NAMALWA (cell line): Measurements from ENCODE around the gene MYH16.
"Not testable (repeated sequence)": the region's sequence is repeated elsewhere in the genome, so short reads cannot be mapped to it uniquely, and the experiment has no call there.

Experiments used
- DNase-seq: peaks from one replicate; pipeline ENCODE4 v3.0.0-alpha.2; 2015; ENCODE audit warnings: low spot score

Gene MYH16

DNA sequence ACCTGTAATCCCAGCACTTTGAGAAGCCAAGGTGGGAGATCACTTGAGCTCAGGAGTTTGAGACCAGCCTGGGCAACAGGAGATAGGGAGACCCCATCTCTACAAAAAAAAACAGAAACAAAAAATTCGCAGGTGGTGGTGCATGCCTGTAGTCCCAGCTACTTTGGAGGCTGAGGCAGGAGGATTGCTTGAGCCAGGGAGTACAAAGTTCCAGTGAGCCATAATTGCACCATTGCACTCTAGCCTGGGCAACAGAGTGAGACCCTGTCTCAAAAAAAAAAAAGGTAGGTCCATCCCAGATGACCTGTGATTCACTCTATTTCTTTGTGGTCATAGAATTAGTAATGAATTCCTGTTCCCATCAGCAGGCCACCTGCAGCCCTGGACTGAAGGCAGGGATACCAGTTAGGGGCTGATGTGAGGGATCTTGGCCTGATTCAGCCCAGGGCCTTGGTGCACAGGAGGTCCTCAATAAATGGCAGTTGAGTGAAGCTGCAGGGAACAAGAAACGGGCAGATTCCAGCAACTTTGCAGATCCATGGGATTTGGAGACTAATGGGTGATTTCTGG lies at the start of gene MYH16:
Gene MYH16 (plus strand): TSS at position 364 of the 570 bp plus-strand sequence.
- no peak for DNase-seq

DNA sequence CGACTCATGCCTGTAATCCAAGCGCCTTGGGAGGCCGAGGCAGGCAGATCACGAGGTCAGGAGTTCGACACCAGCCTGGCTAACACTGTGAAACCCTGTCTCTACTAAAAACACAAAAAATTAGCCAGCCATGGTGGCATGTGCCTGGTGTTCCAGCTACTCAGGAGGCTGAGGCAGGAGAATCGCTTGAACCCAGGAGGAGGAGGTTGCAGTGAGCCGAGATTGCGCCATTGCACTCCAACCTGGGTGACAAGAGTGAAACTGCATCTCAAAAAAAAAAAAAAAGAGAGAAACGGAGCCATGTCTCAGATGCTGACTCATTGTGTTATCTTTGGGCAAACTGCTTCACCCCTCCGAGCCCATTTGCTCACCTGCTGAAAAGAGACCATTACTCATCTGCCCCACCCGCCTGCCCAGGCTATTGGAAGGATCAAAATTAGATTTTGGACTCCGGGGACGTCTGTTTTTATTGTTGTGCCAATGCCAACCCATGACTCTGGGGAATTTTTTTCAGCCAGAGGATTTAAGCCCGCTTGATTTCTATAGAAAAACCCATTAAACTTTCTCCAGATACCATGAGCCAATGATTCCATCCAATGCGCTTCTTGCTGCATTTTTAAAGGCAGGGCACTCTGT lies 48.3 kb upstream of the MYH16 start:
- not testable (repeated sequence) for DNase-seq

DNA sequence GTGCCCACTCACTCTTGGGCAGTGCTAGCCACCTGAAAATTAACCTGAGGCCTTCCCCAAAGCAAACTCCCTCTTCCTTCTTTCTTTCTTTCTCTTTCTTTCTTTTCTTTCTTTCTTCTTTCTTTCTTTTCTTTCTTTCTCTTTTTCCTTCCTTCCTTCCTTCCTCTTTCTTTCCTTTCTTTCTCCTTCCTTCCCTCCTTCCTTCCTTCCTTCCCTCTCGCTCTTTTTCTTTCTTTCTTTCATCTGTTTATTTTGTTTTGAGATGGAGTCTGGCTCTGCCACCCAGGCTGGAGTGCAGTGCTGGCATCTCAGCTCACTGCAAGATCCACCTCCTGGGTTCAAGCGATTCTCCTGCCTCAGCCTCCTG lies 47.8 kb upstream of the MYH16 start:
- no peak for DNase-seq

DNA sequence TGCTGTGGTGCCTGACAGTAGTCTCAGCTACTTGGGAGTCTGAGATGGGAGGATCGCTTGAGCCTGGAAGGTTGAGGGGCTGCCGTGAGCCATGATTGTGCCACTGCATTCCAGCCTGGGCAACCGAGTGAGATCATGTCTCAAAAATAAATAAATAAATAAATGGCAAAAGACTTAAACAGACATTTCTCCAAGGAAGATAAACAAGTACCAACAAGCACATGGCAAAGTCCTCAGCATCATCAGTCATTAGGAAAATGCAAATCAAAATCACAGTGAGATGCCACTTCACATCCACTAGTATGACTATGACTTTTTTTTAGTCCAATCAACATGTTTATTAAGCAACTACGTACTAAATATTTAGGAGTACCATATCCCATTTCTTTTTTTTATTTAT lies 43.4 kb upstream of the MYH16 start:
- DNase-seq, result no peak

DNA sequence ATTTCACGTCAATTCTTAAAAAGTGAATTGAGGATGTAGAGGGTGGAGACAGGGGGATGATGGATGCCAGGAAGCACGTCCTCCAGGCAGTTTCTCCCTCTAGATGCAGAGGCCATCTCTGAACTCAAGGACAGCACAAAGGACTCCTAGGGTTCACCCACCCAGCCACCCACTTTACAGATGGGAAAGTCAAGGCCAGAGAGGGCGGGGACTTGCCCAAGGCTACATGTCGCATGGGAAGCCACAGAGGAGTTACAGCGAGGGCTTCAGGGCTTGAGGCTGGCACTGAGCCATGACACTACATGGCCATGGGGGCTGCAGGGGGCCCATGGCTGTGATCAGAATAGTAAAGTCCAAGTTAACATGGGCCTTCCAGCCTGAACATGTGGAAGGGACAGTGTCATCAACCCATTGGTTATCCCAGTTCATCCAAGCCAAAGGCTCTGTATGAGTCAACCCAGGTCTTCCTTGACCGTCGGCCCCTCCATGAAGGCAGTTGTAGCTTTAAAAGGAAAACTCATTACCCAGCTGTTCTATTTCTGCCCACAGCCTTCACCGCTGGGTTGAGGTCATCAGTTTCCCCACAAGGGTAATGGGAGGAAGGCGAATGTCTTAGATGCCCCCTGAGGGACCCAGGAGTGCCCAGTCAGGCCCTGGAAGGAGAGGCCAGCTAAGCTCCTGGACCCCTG lies 40.4 kb upstream of the MYH16 start:
- DNase-seq, result no peak

DNA sequence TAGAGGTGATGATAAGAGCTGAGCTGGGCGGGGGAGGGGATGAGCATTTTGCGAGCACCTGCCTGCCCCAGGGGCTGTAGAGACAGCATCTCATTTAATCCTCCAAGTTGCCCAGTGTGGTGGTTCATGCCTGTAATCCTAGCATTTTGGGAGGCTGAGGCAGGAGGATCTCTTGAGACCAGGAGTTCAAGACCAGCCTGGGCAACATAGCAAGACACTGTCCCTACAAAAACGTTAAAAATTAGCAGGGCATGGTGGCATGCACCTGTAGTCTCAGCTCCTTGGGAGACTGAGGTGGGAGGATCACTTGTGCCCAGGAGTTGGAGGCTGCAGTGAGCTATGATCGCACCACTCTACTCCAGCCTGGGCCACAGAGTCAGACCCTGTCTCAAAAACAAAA lies 39.7 kb upstream of the MYH16 start:
- DNase-seq, result not testable (repeated sequence)

DNA sequence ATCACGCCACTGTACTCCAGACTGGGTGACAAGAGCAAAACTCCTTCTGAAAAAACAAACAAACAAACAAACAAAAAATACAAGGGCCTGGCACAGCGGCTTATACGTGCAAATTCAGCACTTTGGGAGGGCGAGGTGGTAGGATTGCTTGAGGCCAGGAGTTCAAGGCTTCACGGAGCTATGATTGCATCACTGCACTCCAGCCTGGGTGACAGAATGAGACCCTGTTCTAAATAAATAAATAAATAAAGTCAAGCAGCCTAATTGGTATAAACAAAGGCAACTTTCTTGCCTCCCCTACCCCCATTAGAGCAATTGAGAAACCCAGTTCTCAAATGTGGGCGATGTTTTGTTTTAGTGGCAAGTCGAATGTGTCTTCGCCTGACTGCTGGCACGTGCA lies 38.5 kb upstream of the MYH16 start:
- no peak for DNase-seq

DNA sequence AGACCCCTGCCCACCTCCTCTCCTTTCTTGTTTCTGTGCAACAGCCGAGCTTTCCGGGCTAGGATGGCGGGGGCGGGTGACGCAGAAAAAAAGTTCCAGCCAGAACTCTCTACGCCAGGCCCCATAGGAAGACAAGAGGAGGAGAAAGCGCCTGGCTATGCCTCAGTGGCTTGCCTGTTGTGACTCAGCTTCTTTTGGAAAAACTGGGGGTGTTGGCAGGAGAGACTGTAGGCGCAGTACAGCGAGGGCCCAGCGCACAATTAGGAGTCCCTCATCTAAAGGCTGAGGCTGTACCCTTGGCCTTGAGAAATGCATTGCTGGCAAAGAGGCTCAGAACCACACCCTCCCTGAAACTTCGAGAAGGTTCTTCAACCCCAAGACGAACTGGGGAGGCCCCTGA lies 36.7 kb upstream of the MYH16 start:
- no peak for DNase-seq

DNA sequence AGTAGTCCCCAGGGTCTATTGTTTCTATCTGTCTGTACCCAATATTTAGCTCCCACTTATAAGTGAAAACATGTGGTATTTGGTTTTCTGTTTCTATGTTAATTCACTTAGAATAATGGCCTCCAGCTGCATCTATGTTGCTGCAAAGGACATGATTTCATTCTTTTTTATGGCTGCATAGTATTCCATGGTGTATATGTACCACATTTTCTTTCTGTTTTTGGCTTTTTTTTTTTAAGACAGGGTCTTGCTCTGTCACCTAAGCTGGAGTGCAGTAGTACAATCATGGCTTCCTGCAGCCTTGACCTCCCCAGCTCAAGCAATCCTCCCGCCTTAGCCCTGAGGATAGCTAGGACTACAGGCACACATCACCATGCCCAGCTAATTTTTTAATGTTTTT lies 34.8 kb upstream of the MYH16 start:
- not testable (repeated sequence) for DNase-seq

DNA sequence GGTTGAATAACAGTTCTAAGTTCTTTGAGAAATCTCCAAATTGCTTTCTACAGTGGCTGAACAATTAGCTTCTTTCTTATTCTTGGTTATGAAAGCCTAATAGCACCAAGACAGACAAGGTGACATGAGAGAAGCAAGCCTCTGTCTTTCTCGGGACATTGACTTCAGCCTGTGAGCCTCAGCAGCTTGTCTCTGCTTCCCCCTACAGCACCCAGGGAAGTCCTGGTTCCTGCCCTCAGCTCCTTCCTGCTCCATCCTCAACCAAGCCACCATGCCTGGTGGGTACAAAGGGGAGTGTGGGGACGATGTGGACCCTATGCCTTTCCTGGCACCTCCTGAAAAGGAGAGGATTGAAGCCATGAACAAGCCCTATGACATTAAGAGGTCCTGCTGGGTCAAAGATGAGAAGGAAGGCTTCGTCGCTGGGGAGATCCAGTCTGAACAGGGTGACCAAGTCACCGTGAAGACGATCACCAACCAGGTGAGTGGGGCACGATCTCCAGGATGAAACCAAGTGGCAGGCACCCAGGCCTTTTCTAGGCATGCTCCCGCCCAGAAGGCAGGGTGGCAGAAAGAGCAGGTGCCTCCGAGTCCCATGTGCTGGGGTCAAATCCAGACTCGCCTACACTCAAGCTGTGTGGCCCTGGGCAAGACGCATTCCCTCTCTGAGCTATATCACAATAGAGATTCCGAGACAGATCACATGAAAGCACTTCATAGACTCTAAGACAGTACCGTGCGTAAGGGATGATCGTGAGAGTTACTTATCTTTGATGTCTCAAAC lies 33.9 kb upstream of the MYH16 start:
- DNase-seq, result no peak

DNA sequence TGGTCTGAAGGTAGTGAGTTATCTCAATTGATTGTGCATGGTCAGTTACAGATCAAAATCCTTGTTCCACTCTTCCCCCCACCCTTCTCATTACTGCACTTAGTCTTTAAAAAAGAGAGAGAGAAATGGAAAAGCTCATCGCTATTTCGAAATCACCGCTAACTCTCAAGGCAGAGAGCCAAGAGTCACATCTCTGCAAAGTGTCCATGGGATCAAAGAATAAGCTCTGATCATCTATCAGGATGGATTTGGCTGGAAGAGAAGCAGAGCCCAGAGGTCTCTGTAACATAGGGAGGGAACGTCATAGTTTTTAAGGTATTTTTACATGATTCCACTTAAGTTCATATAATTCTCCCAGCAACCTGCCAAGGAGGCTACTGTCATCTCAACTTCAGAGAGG lies 30.0 kb upstream of the MYH16 start:
- no peak for DNase-seq

DNA sequence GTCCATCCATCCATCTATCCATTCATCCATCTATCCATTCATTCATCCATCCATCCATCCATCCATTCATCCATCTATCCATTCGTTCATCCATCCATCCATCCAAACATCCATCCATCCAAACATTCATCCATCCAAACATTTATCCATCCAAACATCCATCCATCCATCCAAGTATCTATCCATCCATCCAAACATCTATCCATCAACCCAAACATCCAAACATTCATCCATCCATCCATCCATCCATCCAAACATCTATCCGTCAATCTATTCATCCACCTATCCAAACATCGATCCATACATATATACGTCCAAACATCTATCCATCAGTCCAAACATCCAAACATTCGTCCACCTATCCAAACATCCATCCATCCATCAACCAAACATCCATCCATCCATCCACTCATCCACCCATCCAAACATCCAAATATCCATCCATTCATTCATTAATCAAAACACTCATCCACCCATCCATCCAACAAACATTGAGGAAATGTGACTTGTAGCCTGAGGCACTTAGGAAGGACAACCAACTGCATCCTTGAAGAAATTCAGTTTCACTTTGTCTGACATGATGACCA lies 28.8 kb upstream of the MYH16 start:
- no peak for DNase-seq

DNA sequence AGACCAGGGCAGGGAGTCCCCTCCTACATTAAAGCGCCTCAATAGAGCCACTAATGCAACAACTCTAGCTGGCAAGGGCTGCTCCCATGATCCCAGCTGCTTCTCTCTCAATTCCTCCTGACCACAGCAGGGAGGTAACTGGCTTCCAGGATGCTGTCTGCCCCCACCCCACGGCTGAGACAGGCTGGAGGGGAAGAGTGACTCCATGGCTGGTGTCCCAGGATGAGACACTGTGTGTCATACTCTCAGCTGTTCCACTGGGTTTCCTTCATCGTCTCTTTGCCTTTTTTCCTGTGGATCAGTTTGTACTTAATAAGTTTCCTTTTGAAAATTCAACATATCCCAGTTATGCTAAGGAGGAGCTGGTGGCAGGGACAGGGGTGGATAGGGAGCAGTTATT lies 27.7 kb upstream of the MYH16 start:
- DNase-seq, result no peak

DNA sequence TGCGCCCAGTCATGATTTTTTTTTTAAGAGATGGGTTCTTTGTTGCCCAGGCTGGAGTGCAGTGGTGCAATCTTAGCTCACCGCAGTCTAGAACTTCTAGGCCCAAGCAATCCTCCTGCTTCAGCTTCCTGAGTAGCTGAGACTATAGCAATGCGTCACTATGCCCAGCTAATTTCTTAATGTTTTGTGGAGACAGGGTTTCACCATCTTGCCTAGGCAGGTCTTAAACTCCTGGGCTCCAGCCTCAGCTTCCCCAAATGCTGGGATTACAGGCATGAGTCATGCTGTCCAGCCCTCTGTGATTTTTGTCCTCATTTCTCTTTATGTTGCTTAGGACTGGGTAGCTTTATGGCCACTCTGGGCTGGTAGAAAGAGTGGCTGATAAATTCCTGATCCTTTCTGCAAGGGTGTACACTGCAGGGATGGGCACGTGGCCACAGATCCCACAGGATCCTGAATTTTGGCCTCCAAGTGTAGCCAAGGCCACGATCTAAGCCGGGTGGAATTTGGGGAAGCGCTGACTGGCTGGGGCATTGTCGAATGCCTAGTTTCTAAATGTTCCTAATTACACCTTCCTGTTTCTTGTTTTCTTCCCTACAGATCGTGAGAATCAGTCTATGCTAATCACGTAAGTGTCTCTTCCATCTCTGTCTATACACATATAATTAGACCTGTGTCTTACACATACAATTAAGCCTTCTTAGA lies 24.1 kb upstream of the MYH16 start:
- DNase-seq, result no peak

DNA sequence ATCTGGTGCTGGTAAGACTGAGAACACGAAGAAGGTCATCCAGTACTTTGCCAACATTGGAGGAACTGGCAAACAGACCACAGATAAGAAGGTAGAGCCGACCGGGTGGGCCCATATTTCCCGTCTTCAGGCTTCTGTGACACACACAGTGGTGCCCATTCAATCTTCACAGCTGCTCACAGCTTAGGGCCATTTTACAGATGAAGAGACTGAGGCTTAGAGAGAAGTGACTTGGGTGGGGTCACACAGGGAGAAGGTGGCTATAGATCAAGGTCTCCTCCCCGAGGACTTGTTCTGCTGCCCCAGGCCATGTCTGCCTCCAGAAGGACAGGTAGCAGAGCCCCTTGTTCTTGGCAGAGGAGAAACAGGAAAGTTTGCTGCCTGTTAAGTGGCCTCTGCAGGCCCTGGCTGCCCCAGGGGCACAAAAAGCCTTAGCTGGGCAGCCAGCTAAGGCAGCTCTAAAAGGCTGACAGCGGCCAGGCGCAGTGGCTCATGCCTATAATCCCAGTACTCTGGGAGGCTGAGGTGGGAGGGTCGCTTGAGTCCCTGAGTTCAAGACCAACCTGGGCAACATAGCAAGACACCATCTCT lies 22.6 kb upstream of the MYH16 start:
- no peak for DNase-seq

DNA sequence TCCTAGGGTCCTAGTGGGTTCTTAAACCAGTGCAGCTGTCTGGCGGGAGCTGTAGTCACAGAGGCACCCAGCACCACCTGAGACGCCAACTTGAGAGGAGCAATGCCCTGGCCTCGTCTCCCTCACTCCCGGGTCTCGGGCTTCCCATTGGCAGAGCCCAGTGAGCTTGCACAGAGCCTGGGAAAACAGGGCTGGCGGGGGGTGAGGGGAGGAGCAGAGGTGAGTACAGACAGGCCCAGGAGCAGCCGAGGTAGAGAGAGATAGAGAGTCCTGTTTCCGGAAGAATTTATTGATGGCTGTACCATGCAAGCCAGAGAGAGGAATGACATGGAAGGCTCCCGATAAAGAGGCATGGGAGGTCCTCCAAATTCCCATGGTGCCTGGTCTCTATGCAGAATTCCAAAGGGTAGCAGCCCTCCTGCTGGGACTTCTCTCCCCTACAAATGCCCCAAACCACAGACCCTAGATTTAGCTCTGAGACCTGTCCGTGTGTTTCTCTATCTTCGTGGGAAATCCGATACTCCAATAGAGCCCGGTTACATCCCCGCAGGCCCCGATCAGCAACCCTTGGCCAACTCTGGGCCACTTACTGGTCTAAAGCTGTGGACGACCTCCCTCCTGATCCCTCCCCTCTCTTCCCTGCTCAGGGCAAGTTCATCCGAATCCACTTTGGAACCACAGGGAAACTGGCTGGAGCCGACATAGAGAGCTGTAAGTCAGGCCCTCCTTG lies 20.3 kb upstream of the MYH16 start:
- DNase-seq, result no peak

DNA sequence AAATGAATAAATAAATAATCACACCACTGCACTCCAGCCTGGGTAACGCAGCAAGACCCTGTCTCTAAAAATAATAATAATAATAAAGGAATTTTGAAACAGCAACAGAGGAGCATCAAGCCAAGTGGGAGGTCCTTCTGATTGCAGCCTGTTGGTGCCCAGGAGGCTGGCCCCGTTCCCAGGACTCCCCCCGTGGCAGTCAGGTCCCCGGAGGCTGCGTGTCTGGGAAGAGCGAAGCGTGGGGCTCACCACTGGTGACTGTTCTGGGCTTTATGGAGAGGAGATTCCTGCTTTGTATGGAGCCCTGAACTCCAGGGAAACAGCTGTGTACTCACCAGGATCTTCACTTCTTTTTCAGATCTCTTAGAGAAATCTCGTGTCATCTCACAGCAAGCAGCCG lies 19.3 kb upstream of the MYH16 start:
- DNase-seq, result no peak

DNA sequence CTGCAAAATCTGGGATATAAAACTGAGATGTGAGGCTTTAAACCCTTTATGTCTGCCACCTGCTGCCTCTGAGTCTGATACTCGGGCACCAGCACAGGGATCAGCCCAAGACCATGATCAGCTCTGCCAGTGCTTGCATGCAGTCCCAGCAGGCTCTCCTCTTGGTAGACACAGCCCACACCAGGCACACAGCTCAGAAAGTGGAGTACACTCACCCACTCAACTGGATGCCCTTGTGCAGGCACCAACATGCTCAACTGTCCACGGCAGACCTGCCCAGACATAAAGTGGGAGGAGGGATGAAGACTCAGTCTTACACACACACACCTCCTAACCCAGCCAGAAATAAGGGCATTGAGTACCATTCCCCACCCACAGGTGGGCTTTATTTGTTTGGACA lies 18.2 kb upstream of the MYH16 start:
- no peak for DNase-seq

DNA sequence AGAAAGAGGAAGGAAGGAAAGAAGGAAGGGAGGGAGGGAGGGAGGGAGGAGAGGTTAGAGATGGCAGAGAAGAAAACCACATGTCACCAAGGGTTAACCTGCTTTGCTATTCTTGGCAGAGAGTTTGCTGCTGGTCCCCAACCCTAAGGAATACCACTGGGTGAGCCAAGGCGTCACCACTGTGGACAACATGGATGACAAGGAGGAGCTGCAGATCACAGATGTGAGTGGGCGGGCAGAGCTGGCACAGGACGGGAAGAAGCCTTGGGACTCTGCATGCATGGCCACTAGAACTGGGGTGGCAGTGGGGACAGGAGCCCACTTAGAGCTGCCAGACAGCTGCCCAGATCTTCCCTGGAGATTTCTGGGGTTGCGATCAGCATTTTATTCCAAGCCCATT lies 17.2 kb upstream of the MYH16 start:
- DNase-seq, result no peak

DNA sequence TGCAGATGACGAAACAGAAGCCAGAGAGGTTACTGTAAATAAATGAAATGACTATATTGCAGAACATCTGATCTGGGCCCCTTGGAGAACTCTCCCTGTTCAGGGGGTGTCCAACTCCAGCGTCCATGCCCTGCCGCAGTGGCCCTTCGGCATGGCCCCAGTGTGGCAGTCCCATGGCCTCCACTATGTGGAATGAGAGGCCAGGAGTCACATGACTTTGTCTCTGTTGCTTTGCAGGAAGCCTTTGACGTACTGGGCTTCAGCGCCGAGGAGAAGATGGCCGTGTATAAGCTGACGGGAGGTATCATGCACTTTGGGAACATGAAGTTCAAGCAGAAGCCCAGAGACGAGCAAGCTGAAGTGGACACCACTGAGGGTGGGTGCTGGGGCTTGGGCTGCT lies 15.6 kb upstream of the MYH16 start:
- no peak for DNase-seq

DNA sequence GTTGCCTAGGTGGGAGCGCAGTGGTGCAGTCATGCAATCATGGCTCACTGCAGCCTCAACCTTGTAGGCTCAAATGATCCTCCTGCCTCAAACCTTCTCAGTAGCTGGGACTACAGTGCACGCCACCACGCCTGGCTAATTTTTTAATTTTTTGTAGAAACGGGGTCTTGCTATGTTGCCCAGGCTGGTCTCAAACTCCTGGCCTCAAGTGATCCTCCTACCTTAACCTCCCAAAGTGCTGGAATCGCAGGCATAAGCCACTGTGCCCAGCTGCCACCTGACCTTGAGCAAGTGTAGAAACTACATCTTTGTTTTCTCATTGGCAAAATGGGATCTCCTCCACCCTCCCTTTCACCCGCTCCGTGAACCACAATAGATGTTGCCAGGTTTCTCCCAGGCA lies 15.0 kb upstream of the MYH16 start:
- no peak for DNase-seq
